ENCODE measurements around the gene KIF2C.
"Not testable (repeated sequence)": the region's sequence is repeated elsewhere in the genome, so short reads cannot be mapped to it uniquely, and the experiment has no call there.

KIF2C gene

GRCh38 chr1:44790968-44791801 is 51.5 kb downstream of the KIF2C start:
- Histone ChIP-seq H3K4me1 (ENCODE audit: control insufficient read depth, insufficient read depth, low read length) (peaks cover 10% of the 10 kb centered on the region), H3K9me3 (ENCODE audit: control insufficient read depth, low read length) (no peaks in the 10 kb centered on the region), H3K4me3 (ENCODE audit: low read length) (no peak overlapping the region), H3K36me3 (ENCODE audit: control insufficient read depth, insufficient read depth, low read length) (no peaks in the 10 kb centered on the region), H3K9ac (ENCODE audit: low read length) (no peak overlapping the region), H3K27me3 (ENCODE audit: control insufficient read depth, insufficient read depth, low read length) (no peaks in the 10 kb centered on the region)

GRCh38 chr1:44792736-44793502 is 53.3 kb downstream of the KIF2C start:
- no peak overlapping the region for H3K9ac ChIP-seq (ENCODE audit: low read length)
- no peaks in the 10 kb centered on the region for H3K27me3 ChIP-seq (ENCODE audit: control insufficient read depth, insufficient read depth, low read length)
- H3K4me3 ChIP-seq (ENCODE audit: low read length): no peak overlapping the region
- peaks cover 8% of the 10 kb centered on the region for H3K4me1 ChIP-seq (ENCODE audit: control insufficient read depth, insufficient read depth, low read length)
- H3K9me3 ChIP-seq (ENCODE audit: control insufficient read depth, low read length): no peaks in the 10 kb centered on the region
- H3K36me3 ChIP-seq (ENCODE audit: control insufficient read depth, insufficient read depth, low read length): no peaks in the 10 kb centered on the region

GRCh38 chr1:44797886-44798285 is 58.2 kb downstream of the KIF2C start:
- H3K9me3 ChIP-seq (ENCODE audit: control insufficient read depth, low read length): not testable (repeated sequence)

GRCh38 chr1:44798481-44799365 is 59.1 kb downstream of the KIF2C start:
- Histone ChIP-seq H3K9me3 (ENCODE audit: control insufficient read depth, low read length) (no peaks in the 10 kb centered on the region), H3K36me3 (ENCODE audit: control insufficient read depth, insufficient read depth, low read length) (peaks cover 9% of the 10 kb centered on the region), H3K4me3 (ENCODE audit: low read length) (no peak overlapping the region), H3K4me1 (ENCODE audit: control insufficient read depth, insufficient read depth, low read length) (peaks cover 11% of the 10 kb centered on the region), H3K9ac (ENCODE audit: low read length) (peak overlapping the region; percentile 87), H3K27me3 (ENCODE audit: control insufficient read depth, insufficient read depth, low read length) (no peaks in the 10 kb centered on the region)

More at GRCh38 chr1:44797886-44798285, 58.2 kb downstream of the KIF2C start:
- peaks cover 11% of the 10 kb centered on the region for H3K4me1 ChIP-seq (ENCODE audit: control insufficient read depth, insufficient read depth, low read length)
- H3K36me3 ChIP-seq (ENCODE audit: control insufficient read depth, insufficient read depth, low read length); H3K9ac ChIP-seq (ENCODE audit: low read length); H3K27me3 ChIP-seq (ENCODE audit: control insufficient read depth, insufficient read depth, low read length); H3K4me3 ChIP-seq (ENCODE audit: low read length): not testable (repeated sequence)

- Histone ChIP-seq H3K36me3 (ENCODE audit: control insufficient read depth, insufficient read depth, low read length) (peaks cover 9% of the 10 kb centered on the region), H3K4me1 (ENCODE audit: control insufficient read depth, insufficient read depth, low read length) (peaks cover 16% of the 10 kb centered on the region), H3K9ac (ENCODE audit: low read length) (peak within 1 kb of the TSS; percentile 87), H3K27me3 (ENCODE audit: control insufficient read depth, insufficient read depth, low read length) (no peaks in the 10 kb centered on the region), H3K9me3 (ENCODE audit: control insufficient read depth, low read length) (no peaks in the 10 kb centered on the region), H3K4me3 (ENCODE audit: low read length) (peak within 1 kb of the TSS; percentile 80)
Observed at GRCh38 chr1:44799770-44800584, 60.3 kb downstream of the KIF2C start, which contains the start of gene PLK3. PLK3 (plus strand) TSS chr1:44800377; CDS start chr1:44800464, 87 bp downstream.

- Histone ChIP-seq H3K27me3 (ENCODE audit: control insufficient read depth, insufficient read depth, low read length) (no peaks in the 10 kb centered on the region), H3K4me1 (ENCODE audit: control insufficient read depth, insufficient read depth, low read length) (peaks cover 33% of the 10 kb centered on the region), H3K36me3 (ENCODE audit: control insufficient read depth, insufficient read depth, low read length) (peaks cover 17% of the 10 kb centered on the region), H3K9me3 (ENCODE audit: control insufficient read depth, low read length) (no peaks in the 10 kb centered on the region), H3K9ac (ENCODE audit: low read length) (peak overlapping the region; percentile 87), H3K4me3 (ENCODE audit: low read length) (no peak overlapping the region)
Observed at GRCh38 chr1:44801491-44802305, 62.1 kb downstream of the KIF2C start.

GRCh38 chr1:44802306-44803061 is 62.8 kb downstream of the KIF2C start:
- H3K27me3 ChIP-seq (ENCODE audit: control insufficient read depth, insufficient read depth, low read length): no peaks in the 10 kb centered on the region
- H3K4me1 ChIP-seq (ENCODE audit: control insufficient read depth, insufficient read depth, low read length): peaks cover 41% of the 10 kb centered on the region
- H3K36me3 ChIP-seq (ENCODE audit: control insufficient read depth, insufficient read depth, low read length): peaks cover 20% of the 10 kb centered on the region
- no peaks in the 10 kb centered on the region for H3K9me3 ChIP-seq (ENCODE audit: control insufficient read depth, low read length)
- H3K4me3 ChIP-seq (ENCODE audit: low read length): no peak overlapping the region
- H3K9ac ChIP-seq (ENCODE audit: low read length): peak overlapping the region; percentile 23

GRCh38 chr1:44803062-44803311 is 63.4 kb downstream of the KIF2C start:
- Histone ChIP-seq H3K4me3 (ENCODE audit: low read length) (no peak overlapping the region), H3K27me3 (ENCODE audit: control insufficient read depth, insufficient read depth, low read length) (no peaks in the 10 kb centered on the region), H3K9me3 (ENCODE audit: control insufficient read depth, low read length) (no peaks in the 10 kb centered on the region), H3K4me1 (ENCODE audit: control insufficient read depth, insufficient read depth, low read length) (peaks cover 46% of the 10 kb centered on the region), H3K9ac (ENCODE audit: low read length) (peak overlapping the region; percentile 23), H3K36me3 (ENCODE audit: control insufficient read depth, insufficient read depth, low read length) (peaks cover 20% of the 10 kb centered on the region)

GRCh38 chr1:44803312-44804095 is 63.9 kb downstream of the KIF2C start:
- H3K36me3 ChIP-seq (ENCODE audit: control insufficient read depth, insufficient read depth, low read length): peaks cover 20% of the 10 kb centered on the region
- H3K4me3 ChIP-seq (ENCODE audit: low read length): no peak overlapping the region
- H3K9ac ChIP-seq (ENCODE audit: low read length): peak overlapping the region; percentile 23
- H3K9me3 ChIP-seq (ENCODE audit: control insufficient read depth, low read length): no peaks in the 10 kb centered on the region
- peaks cover 51% of the 10 kb centered on the region for H3K4me1 ChIP-seq (ENCODE audit: control insufficient read depth, insufficient read depth, low read length)
- no peaks in the 10 kb centered on the region for H3K27me3 ChIP-seq (ENCODE audit: control insufficient read depth, insufficient read depth, low read length)

Data from mucosa of stomach (tissue), 1 donor.